ENCODE measurements around the gene KCNK4. TPM values are rescaled to one million over a fixed set of nuclear protein-coding genes. Genes with fewer than 3 reads are reported as not detected.

Gene KCNK4
- total RNA-seq, 1 experiment from 2014 or later = 1.1 TPM

- intact Hi-C loops (cut with micrococcal nuclease; ENCODE audit: unreplicated experiment) = loop anchor here (10.0 kb wide), 1 partner anchor 60 kb away; the partner anchor contains the start of genes FKBP2 and PPP1R14B
- H3K4me1 ChIP-seq (ENCODE audit: control insufficient read depth, insufficient read depth, low read length) = peaks cover 15% of the 10 kb centered on the region
- ChIA-PET POLR2A (interaction anchor here (0.6 to 1.5 kb wide), 5 partner anchors 13 to 315 kb away, joined by 4 to 10 read pairs (median 7); partner anchors contain the start of genes GPR137 and PRDX5), CTCF (interaction anchor here (0.5 to 2.3 kb wide), 8 partner anchors 13 to 1414 kb away, joined by 3 to 25 read pairs (median 4); partner anchors contain the start of genes GPR137, PLCB3, PRDX5 and TRMT112)
- no peaks in the 10 kb centered on the region for H3K9me3 ChIP-seq (ENCODE audit: control insufficient read depth, insufficient read depth, low read depth, low read length)
- ATAC-seq (peak; percentile 60), DNase-seq (ENCODE audit: low read depth, low spot score) (peak; percentile 85)
- H3K27ac ChIP-seq (ENCODE audit: low read length) = peak overlapping the region; percentile 95
- no peaks in the 10 kb centered on the region for H3K27me3 ChIP-seq (ENCODE audit: control insufficient read depth, insufficient read depth, low read length)
- TF ChIP-seq POLR2AphosphoS5 (IDR thresholded peaks at IDR 0.05; ENCODE audit: low read depth, low read length) (peak; percentile 67), SIN3A (IDR thresholded peaks at IDR 0.05; ENCODE audit: borderline replicate concordance, insufficient read depth, low read depth, low read length) (no peak), TCF7L2 (IDR thresholded peaks at IDR 0.05; ENCODE audit: low read depth, low read length) (no peak), CTCF (IDR thresholded peaks at IDR 0.05) (peak; percentile 99)
- TF ChIP-seq, protein P1, sequence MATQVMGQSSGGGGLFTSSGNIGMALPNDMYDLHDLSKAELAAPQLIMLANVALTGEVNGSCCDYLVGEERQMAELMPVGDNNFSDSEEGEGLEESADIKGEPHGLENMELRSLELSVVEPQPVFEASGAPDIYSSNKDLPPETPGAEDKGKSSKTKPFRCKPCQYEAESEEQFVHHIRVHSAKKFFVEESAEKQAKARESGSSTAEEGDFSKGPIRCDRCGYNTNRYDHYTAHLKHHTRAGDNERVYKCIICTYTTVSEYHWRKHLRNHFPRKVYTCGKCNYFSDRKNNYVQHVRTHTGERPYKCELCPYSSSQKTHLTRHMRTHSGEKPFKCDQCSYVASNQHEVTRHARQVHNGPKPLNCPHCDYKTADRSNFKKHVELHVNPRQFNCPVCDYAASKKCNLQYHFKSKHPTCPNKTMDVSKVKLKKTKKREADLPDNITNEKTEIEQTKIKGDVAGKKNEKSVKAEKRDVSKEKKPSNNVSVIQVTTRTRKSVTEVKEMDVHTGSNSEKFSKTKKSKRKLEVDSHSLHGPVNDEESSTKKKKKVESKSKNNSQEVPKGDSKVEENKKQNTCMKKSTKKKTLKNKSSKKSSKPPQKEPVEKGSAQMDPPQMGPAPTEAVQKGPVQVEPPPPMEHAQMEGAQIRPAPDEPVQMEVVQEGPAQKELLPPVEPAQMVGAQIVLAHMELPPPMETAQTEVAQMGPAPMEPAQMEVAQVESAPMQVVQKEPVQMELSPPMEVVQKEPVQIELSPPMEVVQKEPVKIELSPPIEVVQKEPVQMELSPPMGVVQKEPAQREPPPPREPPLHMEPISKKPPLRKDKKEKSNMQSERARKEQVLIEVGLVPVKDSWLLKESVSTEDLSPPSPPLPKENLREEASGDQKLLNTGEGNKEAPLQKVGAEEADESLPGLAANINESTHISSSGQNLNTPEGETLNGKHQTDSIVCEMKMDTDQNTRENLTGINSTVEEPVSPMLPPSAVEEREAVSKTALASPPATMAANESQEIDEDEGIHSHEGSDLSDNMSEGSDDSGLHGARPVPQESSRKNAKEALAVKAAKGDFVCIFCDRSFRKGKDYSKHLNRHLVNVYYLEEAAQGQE (IDR thresholded peaks at IDR 0.05; ENCODE audit: insufficient read depth in 1 of 2, low read depth in 2 of 2, low read length in 1 of 2) = no peak
- in situ Hi-C loops (cut with HindIII; ENCODE audit: low pct_unique_long_range_greater_than_20kb, low sequenced_read_pairs) = no loop called here
- no peaks in the 10 kb centered on the region for H3K36me3 ChIP-seq (ENCODE audit: control insufficient read depth, insufficient read depth, low read length)
- peak overlapping the region; percentile 72 to 96 for H3K4me3 ChIP-seq (ENCODE audit: low read depth in 2 of 2, low read length in 2 of 2)
- BruUV-seq (replicated peaks) = TSS peak; percentile 99
Observed at GRCh38 chr11:64304316-64305072, 13.4 kb downstream of the KCNK4 start.

DNA sequence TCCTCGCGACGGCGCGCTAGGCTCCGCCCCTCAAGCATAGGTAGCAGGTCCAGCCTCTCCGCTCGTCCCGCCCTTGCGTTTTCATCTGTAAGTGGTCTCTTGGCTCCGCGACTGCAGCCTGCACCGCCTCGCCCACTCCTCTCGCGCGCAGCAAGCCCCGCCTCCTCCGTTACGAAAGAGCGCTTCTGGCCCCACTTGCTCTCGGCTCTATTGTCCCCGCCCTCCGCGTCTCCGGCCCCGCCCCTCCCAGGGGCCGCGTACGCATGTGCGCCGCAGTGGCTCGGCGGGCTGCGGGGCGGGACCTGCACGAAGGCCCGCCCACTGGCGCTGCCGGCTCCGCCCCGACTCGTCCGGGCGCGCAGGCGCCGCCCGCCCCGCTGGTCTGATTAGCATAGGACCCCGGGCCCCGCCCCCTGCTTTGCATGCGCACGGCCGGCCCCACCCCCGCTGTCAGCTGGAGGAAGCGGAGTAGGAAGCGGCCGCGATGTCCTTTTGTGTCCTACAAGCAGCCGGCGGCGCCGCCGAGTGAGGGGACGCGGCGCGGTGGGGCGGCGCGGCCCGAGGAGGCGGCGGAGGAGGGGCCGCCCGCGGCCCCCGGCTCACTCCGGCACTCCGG lies 14.1 kb downstream of the KCNK4 start, which contains the start of gene ESRRA:
Gene ESRRA (plus strand): TSS at position 450 of the 616 bp plus-strand sequence. CDS start 1,656 bp downstream, outside the sequence.
- no peaks in the 10 kb centered on the region for H3K36me3 ChIP-seq (ENCODE audit: control insufficient read depth, insufficient read depth, low read length)
- no TSS peak for BruUV-seq (replicated peaks)
- CTCF ChIA-PET = interaction anchor here (0.5 to 2.3 kb wide), 7 partner anchors 12 to 1415 kb away, joined by 3 to 25 read pairs (median 4); partner anchors contain the start of genes PLCB3, PRDX5 and TRMT112
- TF ChIP-seq, protein P1 (IDR thresholded peaks at IDR 0.05; ENCODE audit: insufficient read depth in 1 of 2, low read depth in 2 of 2, low read length in 1 of 2) = no peak
- TF ChIP-seq SIN3A (IDR thresholded peaks at IDR 0.05; ENCODE audit: borderline replicate concordance, insufficient read depth, low read depth, low read length) = peak; percentile 86; the same call in 1 of the 2 replicates
- DNase-seq (ENCODE audit: low read depth, low spot score) (peak; percentile 96), ATAC-seq (peak; percentile 83)
- H3K27me3 ChIP-seq (ENCODE audit: control insufficient read depth, insufficient read depth, low read length) = no peaks in the 10 kb centered on the region
- intact Hi-C loops (cut with micrococcal nuclease; ENCODE audit: unreplicated experiment) = loop anchor here (10.0 kb wide), 1 partner anchor 60 kb away; the partner anchor contains the start of genes FKBP2 and PPP1R14B
- H3K9me3 ChIP-seq (ENCODE audit: control insufficient read depth, insufficient read depth, low read depth, low read length) = no peaks in the 10 kb centered on the region
- H3K4me3 ChIP-seq (ENCODE audit: low read depth in 2 of 2, low read length in 2 of 2) = peak within 1 kb of the TSS; percentile 72 to 96
- in situ Hi-C loops (cut with HindIII; ENCODE audit: low pct_unique_long_range_greater_than_20kb, low sequenced_read_pairs) = no loop called here
- POLR2A ChIA-PET = interaction anchor here (0.6 to 0.7 kb wide), 6 partner anchors 13 to 1473 kb away, joined by 3 to 7 read pairs (median 4); partner anchors contain the start of genes BAD, PRDX5 and STX5
- H3K4me1 ChIP-seq (ENCODE audit: control insufficient read depth, insufficient read depth, low read length) = peaks cover 15% of the 10 kb centered on the region
- peak within 1 kb of the TSS; percentile 95 for H3K27ac ChIP-seq (ENCODE audit: low read length)
